ENCODE data around the gene COL9A3.

DNA sequence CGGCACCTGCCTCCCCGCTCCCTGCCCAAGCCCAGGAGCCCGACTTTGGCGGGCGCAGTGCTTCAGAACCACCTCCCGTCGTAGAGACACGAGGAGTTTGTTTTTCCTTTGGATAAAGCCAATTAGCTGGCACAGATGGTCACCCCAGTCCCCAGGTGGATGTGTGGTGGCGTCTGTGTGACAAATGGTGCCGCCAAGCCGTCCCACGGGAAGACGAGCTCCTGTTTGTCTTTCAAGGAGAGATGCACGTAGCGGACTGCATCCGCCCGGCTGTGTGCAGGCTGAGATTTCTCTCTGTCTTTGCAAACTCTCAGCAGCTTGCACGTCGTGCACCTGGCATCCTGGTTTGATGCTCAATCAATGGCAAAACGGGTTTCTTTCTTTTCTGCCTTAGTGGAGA lies 36.6 kb upstream of the COL9A3 start:
- TF ChIP-seq, protein P1, sequence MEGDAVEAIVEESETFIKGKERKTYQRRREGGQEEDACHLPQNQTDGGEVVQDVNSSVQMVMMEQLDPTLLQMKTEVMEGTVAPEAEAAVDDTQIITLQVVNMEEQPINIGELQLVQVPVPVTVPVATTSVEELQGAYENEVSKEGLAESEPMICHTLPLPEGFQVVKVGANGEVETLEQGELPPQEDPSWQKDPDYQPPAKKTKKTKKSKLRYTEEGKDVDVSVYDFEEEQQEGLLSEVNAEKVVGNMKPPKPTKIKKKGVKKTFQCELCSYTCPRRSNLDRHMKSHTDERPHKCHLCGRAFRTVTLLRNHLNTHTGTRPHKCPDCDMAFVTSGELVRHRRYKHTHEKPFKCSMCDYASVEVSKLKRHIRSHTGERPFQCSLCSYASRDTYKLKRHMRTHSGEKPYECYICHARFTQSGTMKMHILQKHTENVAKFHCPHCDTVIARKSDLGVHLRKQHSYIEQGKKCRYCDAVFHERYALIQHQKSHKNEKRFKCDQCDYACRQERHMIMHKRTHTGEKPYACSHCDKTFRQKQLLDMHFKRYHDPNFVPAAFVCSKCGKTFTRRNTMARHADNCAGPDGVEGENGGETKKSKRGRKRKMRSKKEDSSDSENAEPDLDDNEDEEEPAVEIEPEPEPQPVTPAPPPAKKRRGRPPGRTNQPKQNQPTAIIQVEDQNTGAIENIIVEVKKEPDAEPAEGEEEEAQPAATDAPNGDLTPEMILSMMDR (IDR thresholded peaks at IDR 0.05; ENCODE audit: poor library complexity, severe bottlenecking): no peak
- no peak for TF ChIP-seq POLR2AphosphoS5 (IDR thresholded peaks at IDR 0.05)
- TF ChIP-seq EP300 (conservative IDR thresholded peaks at IDR 0.05; ENCODE audit: poor library complexity, severe bottlenecking): no peak

Data from neural cell (in vitro differentiated cells).